Rectal smooth muscle tissue (tissue), 1 donor: ENCODE measurements around the gene RNMT.

Experiments
- H3K27ac ChIP-seq: one replicate; pipeline ENCODE4 v1.7.0; 2013; ENCODE audit warnings: low read depth, low read length, inconsistent platforms
- H3K27me3 ChIP-seq: one replicate; pipeline ENCODE4 v1.7.0; 2013; ENCODE audit warnings: low read length; ENCODE audit not compliant: control insufficient read depth, insufficient read depth
- H3K36me3 ChIP-seq: one replicate; pipeline ENCODE4 v1.7.0; 2013; ENCODE audit warnings: low read length; ENCODE audit not compliant: control insufficient read depth, insufficient read depth
- H3K4me1 ChIP-seq: one replicate; pipeline ENCODE4 v1.7.0; 2013; ENCODE audit warnings: low read length; ENCODE audit not compliant: control insufficient read depth, insufficient read depth
- H3K4me3 ChIP-seq: one replicate; pipeline ENCODE4 v1.7.0; 2013; ENCODE audit warnings: low read length
- H3K9ac ChIP-seq: one replicate; pipeline ENCODE4 v1.7.0; 2013; ENCODE audit warnings: low read length

The RNMT gene

GRCh38 chr18:13712400-13713131 lies 13.9 kb upstream of the RNMT start:
- Histone ChIP-seq H3K27me3 (no peaks in the 10 kb centered on the region), H3K36me3 (no peaks in the 10 kb centered on the region), H3K27ac (no peak overlapping the region), H3K4me1 (no peaks in the 10 kb centered on the region), H3K4me3 (no peak overlapping the region), H3K9ac (no peak overlapping the region)

- no peaks in the 10 kb centered on the region for H3K36me3 ChIP-seq
- H3K4me1 ChIP-seq: no peaks in the 10 kb centered on the region
- no peaks in the 10 kb centered on the region for H3K27me3 ChIP-seq
These were observed 12.9 kb upstream of the RNMT start for GRCh38 chr18:13713455-13714055.

GRCh38 chr18:13715330-13715729 lies 11.1 kb upstream of the RNMT start:
- Histone ChIP-seq H3K4me1 (no peaks in the 10 kb centered on the region), H3K27ac (no peak overlapping the region), H3K4me3 (no peak overlapping the region), H3K36me3 (no peaks in the 10 kb centered on the region), H3K9ac (no peak overlapping the region), H3K27me3 (no peaks in the 10 kb centered on the region)

More at GRCh38 chr18:13713455-13714055, 12.9 kb upstream of the RNMT start:
- Histone ChIP-seq H3K9ac (no peak overlapping the region), H3K4me3 (no peak overlapping the region), H3K27ac (no peak overlapping the region)

- Histone ChIP-seq H3K9ac (no peak overlapping the region), H3K27me3 (no peaks in the 10 kb centered on the region), H3K27ac (no peak overlapping the region), H3K4me1 (no peaks in the 10 kb centered on the region), H3K4me3 (no peak overlapping the region), H3K36me3 (no peaks in the 10 kb centered on the region)
These were observed 9.6 kb upstream of the RNMT start for GRCh38 chr18:13716916-13717315.

GRCh38 chr18:13720123-13720522 lies 6.3 kb upstream of the RNMT start:
- H3K4me1 ChIP-seq: peaks cover 3% of the 10 kb centered on the region
- no peak overlapping the region for H3K4me3 ChIP-seq
- no peaks in the 10 kb centered on the region for H3K27me3 ChIP-seq
- no peak overlapping the region for H3K27ac ChIP-seq
- no peak overlapping the region for H3K9ac ChIP-seq
- H3K36me3 ChIP-seq: no peaks in the 10 kb centered on the region

GRCh38 chr18:13720847-13721246 lies 5.6 kb upstream of the RNMT start:
- no peak overlapping the region for H3K4me3 ChIP-seq
- no peaks in the 10 kb centered on the region for H3K27me3 ChIP-seq
- H3K27ac ChIP-seq: no peak overlapping the region
- peaks cover 3% of the 10 kb centered on the region for H3K4me1 ChIP-seq
- H3K36me3 ChIP-seq: no peaks in the 10 kb centered on the region
- no peak overlapping the region for H3K9ac ChIP-seq

- Histone ChIP-seq H3K27me3 (no peaks in the 10 kb centered on the region), H3K36me3 (no peaks in the 10 kb centered on the region), H3K4me1 (peaks cover 5% of the 10 kb centered on the region), H3K27ac (peak overlapping the region; percentile 89), H3K9ac (peak overlapping the region; percentile 42), H3K4me3 (peak overlapping the region; percentile 99)
These were observed 774 bp upstream of the RNMT start for GRCh38 chr18:13725566-13726231.

GRCh38 chr18:13726972-13727331 lies 479 bp downstream of the RNMT start:
- Histone ChIP-seq H3K27ac (peak overlapping the region; percentile 89), H3K36me3 (no peaks in the 10 kb centered on the region), H3K27me3 (no peaks in the 10 kb centered on the region), H3K4me3 (peak overlapping the region; percentile 99), H3K4me1 (peaks cover 5% of the 10 kb centered on the region), H3K9ac (peak overlapping the region; percentile 72)

GRCh38 chr18:13730481-13730880 lies 4.0 kb downstream of the RNMT start:
- peaks cover 2% of the 10 kb centered on the region for H3K4me1 ChIP-seq
- no peak overlapping the region for H3K4me3 ChIP-seq
- H3K36me3 ChIP-seq: peaks cover 7% of the 10 kb centered on the region
- H3K27ac ChIP-seq: no peak overlapping the region
- H3K27me3 ChIP-seq: no peaks in the 10 kb centered on the region
- no peak overlapping the region for H3K9ac ChIP-seq

GRCh38 chr18:13735681-13736080 lies 9.2 kb downstream of the RNMT start:
- H3K27ac ChIP-seq: no peak overlapping the region
- H3K9ac ChIP-seq: no peak overlapping the region
- no peaks in the 10 kb centered on the region for H3K4me1 ChIP-seq
- H3K36me3 ChIP-seq: peaks cover 7% of the 10 kb centered on the region
- H3K4me3 ChIP-seq: no peak overlapping the region
- H3K27me3 ChIP-seq: no peaks in the 10 kb centered on the region

GRCh38 chr18:13745696-13746095 lies 19.2 kb downstream of the RNMT start:
- no peaks in the 10 kb centered on the region for H3K27me3 ChIP-seq
- H3K4me3 ChIP-seq: no peak overlapping the region
- no peaks in the 10 kb centered on the region for H3K4me1 ChIP-seq
- H3K9ac ChIP-seq: no peak overlapping the region
- H3K36me3 ChIP-seq: peaks cover 20% of the 10 kb centered on the region
- no peak overlapping the region for H3K27ac ChIP-seq

GRCh38 chr18:13746633-13747032 lies 20.2 kb downstream of the RNMT start:
- Histone ChIP-seq H3K27ac (no peak overlapping the region), H3K36me3 (peaks cover 20% of the 10 kb centered on the region), H3K9ac (no peak overlapping the region), H3K4me3 (no peak overlapping the region), H3K27me3 (no peaks in the 10 kb centered on the region), H3K4me1 (no peaks in the 10 kb centered on the region)
